ENCODE measurements around the gene MARCHF10.

- no peak for TF ChIP-seq CTCF (IDR thresholded peaks at IDR 0.05)
- TF ChIP-seq REST (IDR thresholded peaks at IDR 0.05; ENCODE audit: insufficient read depth in 1 of 2, low read depth in 2 of 2, low read length in 1 of 2): no peak
- TF ChIP-seq TCF7L2 (IDR thresholded peaks at IDR 0.05; ENCODE audit: low read depth, low read length): no peak
- TF ChIP-seq SIN3A (IDR thresholded peaks at IDR 0.05; ENCODE audit: borderline replicate concordance, insufficient read depth, low read depth, low read length): no peak
- no peak for TF ChIP-seq POLR2AphosphoS5 (IDR thresholded peaks at IDR 0.05; ENCODE audit: low read depth, low read length)
Observed at GRCh38 chr17:62781356-62781755, 26.8 kb downstream of the MARCHF10 start.

Data from Panc1 (cell line).